Stimulated activated naive CD8-positive, alpha-beta T cell treated with anti-CD3 and anti-CD28 coated beads, Interleukin-15, amount 100 ng/mL, for 72 hours (primary cell): ENCODE results near the gene MMS22L.

Experiments
- ATAC-seq: fragments of 150-1000 bp; cut with Tn5 transposase; 2 replicates; pipeline ENCODE4 v1.10.0; 2021; ENCODE audit warnings: mild to moderate bottlenecking, moderate library complexity
- DNase-seq, 2 donors: peaks; one replicate each; pipeline ENCODE4 v3.0.0; 2021 to 2022
- H3K27ac Mint-ChIP-seq, 2 donors: one replicate each; pipeline ENCODE4 v1.8.0; 2022; ENCODE audit warnings: mild to moderate bottlenecking in 2 of 2, mixed read lengths in 2 of 2, moderate library complexity in 2 of 2
- H3K27me3 Mint-ChIP-seq: one replicate; pipeline ENCODE4 v1.8.0; 2022; ENCODE audit warnings: mixed read lengths
- H3K4me1 Mint-ChIP-seq: one replicate; pipeline ENCODE4 v1.8.0; 2022; ENCODE audit warnings: mild to moderate bottlenecking, mixed read lengths
- H3K4me3 Mint-ChIP-seq, 2 donors: one replicate each; pipeline ENCODE4 v1.8.0; 2022; ENCODE audit warnings: mild to moderate bottlenecking in 2 of 2, mixed read lengths in 2 of 2, moderate library complexity in 1 of 2
- H3K9me3 Mint-ChIP-seq, 2 donors: one replicate each; pipeline ENCODE4 v1.8.0; 2022; ENCODE audit warnings: mixed read lengths in 2 of 2

Gene MMS22L

GRCh38 chr6:97129106-97129505 lies 153.9 kb downstream of the MMS22L start:
- ATAC-seq = no peak
- no peaks in the 10 kb centered on the region for H3K4me1 Mint-ChIP-seq
- no peaks in the 10 kb centered on the region for H3K27me3 Mint-ChIP-seq
- peaks cover 0 to 7% of the 10 kb centered on the region in 2 donors for H3K9me3 Mint-ChIP-seq
- DNase-seq = no peak
- H3K27ac Mint-ChIP-seq = no peak overlapping the region
- H3K4me3 Mint-ChIP-seq = no peak overlapping the region

- DNase-seq (no peak), ATAC-seq (no peak)
- Mint-ChIP-seq H3K27ac (no peak overlapping the region), H3K4me1 (no peaks in the 10 kb centered on the region), H3K4me3 (no peak overlapping the region), H3K27me3 (no peaks in the 10 kb centered on the region), H3K9me3 (peaks cover 0 to 7% of the 10 kb centered on the region in 2 donors)
These were observed 154.5 kb downstream of the MMS22L start for GRCh38 chr6:97128507-97128906.

GRCh38 chr6:97123652-97124051 lies 159.4 kb downstream of the MMS22L start:
- ATAC-seq (no peak), DNase-seq (no peak)
- no peaks in the 10 kb centered on the region for H3K27me3 Mint-ChIP-seq
- H3K27ac Mint-ChIP-seq = no peak overlapping the region
- H3K4me3 Mint-ChIP-seq = no peak overlapping the region
- peaks cover 7 to 12% of the 10 kb centered on the region in 2 donors for H3K9me3 Mint-ChIP-seq
- H3K4me1 Mint-ChIP-seq = no peaks in the 10 kb centered on the region

DNA sequence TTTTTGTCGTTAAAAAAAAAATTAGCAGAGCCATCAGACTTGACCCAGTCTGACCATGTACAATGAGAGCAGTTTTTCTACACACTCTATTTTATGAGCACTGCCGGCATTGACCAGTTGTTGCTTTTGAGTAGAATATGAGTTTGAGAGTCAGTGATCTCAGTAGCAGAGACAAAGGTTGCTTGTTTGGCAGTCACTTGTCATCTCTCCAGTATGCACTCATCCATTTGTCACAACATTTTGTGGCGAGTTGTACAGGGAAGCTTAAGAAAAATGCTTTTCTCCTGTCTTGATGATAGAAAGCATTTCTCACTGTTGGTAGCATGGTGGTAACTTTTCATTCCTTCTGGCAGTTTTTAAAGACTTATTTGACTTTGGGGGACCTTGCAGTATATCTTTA lies 159.9 kb downstream of the MMS22L start:
- no peak overlapping the region for H3K27ac Mint-ChIP-seq
- peaks cover 7 to 12% of the 10 kb centered on the region in 2 donors for H3K9me3 Mint-ChIP-seq
- no peaks in the 10 kb centered on the region for H3K4me1 Mint-ChIP-seq
- DNase-seq (no peak), ATAC-seq (no peak)
- H3K27me3 Mint-ChIP-seq = no peaks in the 10 kb centered on the region
- H3K4me3 Mint-ChIP-seq = no peak overlapping the region

- H3K27me3 Mint-ChIP-seq = no peaks in the 10 kb centered on the region
These were observed 162.5 kb downstream of the MMS22L start for GRCh38 chr6:97120511-97120910.

DNA sequence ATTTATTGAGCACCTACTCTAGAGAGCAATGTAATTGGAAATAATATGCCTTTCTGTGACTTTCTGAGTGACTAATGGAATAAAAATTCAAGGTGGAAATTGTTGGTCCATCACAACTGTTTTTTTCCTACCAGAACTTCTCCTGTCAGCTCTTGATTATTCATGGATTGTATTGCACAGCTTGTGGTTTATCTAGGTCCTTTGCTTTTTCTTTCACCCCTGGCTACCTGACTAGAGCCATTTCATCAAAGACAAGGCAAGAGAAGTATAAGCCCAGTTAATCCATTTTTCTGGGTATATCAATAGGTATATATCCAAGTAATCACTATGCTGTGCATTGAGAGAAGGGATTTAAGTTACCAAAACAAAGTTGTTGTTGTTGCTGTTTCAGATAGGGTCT lies 168.4 kb downstream of the MMS22L start:
- no peak overlapping the region for H3K27ac Mint-ChIP-seq

More at GRCh38 chr6:97120511-97120910, 162.5 kb downstream of the MMS22L start:
- DNase-seq = no peak
- no peak overlapping the region for H3K4me3 Mint-ChIP-seq
- H3K27ac Mint-ChIP-seq = no peak overlapping the region
- H3K4me1 Mint-ChIP-seq = peaks cover 7% of the 10 kb centered on the region
- no peak for ATAC-seq
- H3K9me3 Mint-ChIP-seq = peaks cover 6 to 12% of the 10 kb centered on the region in 2 donors

DNA sequence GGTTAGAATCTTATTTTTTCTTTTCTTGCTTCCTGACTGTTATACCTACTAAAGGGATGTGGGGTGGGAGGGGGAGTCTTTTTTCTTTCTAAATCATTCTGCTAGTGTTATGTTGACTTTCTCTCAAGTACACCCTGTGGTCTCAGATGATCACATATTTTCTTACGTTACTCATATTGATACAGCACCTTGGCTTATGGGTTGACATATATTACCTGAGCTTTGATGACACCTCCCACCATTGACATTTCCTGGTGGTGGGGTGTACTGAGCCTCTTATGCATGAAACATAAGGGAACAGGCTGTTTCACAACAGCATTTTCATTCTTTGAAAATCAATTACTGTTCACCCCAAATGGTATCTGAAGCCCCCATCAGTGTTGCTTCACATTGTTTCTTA lies 169.8 kb downstream of the MMS22L start:
- ATAC-seq = peak; percentile 100
- DNase-seq = peak; percentile 56 to 68
- peaks cover 51% of the 10 kb centered on the region for H3K4me1 Mint-ChIP-seq
- H3K27me3 Mint-ChIP-seq = no peaks in the 10 kb centered on the region
- peak overlapping the region; percentile 8 to 63 for H3K4me3 Mint-ChIP-seq
- H3K9me3 Mint-ChIP-seq = peaks cover 0 to 6% of the 10 kb centered on the region in 2 donors
- peak overlapping the region in 1 of 2 donors; percentile 55 for H3K27ac Mint-ChIP-seq

More for the DNA sequence above, 168.4 kb downstream of the MMS22L start:
- Mint-ChIP-seq H3K4me3 (no peak overlapping the region), H3K4me1 (peaks cover 51% of the 10 kb centered on the region), H3K27me3 (no peaks in the 10 kb centered on the region), H3K9me3 (peaks cover under 1 to 6% of the 10 kb centered on the region in 2 donors)
- ATAC-seq (no peak), DNase-seq (no peak)

DNA sequence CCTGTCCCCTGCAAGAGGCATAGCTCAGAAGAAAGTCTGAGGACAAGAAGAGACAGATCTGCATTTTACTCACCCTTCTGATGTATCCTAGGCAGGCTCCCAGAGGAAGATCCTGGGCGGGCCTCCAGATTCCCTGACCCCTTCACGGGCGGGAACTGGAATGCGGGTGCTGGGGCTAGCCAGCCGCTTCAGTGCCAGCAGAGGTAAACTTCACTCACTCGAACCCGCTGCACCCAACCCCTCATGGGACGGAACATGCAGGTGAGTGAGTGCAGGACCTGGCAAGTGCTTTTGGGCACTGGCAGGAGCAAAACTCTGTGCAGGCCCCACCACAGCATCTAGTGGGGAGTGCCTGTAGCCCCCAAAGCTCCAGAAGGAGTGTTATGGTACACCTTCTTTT lies 171.8 kb downstream of the MMS22L start:
- H3K9me3 Mint-ChIP-seq = peaks cover 0 to 6% of the 10 kb centered on the region in 2 donors
- H3K4me3 Mint-ChIP-seq = peak overlapping the region; percentile 44 to 51
- no peak overlapping the region for H3K27ac Mint-ChIP-seq
- H3K4me1 Mint-ChIP-seq = peaks cover 44% of the 10 kb centered on the region
- ATAC-seq (no peak), DNase-seq (no peak)
- H3K27me3 Mint-ChIP-seq = no peaks in the 10 kb centered on the region

DNA sequence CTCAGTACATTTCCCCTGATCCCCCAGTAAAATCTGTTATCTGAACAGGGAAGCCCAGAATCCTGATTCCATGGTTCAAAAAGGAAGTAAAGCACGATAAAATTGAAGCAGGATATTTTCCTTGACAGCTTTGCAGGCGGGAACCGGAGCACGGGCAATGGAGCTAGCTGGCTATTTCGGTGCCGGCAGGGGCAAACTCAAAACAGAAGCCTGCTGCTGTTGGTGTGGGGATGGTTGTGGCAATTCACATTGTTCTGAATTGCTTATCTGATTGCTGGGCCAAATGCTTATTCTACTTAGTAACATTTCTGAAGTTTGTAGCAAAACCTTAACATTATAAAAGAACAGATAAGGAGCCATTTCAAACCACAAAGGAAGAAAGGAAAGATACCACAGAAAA lies 172.4 kb downstream of the MMS22L start:
- peak overlapping the region; percentile 5 to 40 for H3K27ac Mint-ChIP-seq
- H3K4me3 Mint-ChIP-seq = peak overlapping the region; percentile 44 to 51
- no peak for DNase-seq
- H3K27me3 Mint-ChIP-seq = no peaks in the 10 kb centered on the region
- peaks cover 44% of the 10 kb centered on the region for H3K4me1 Mint-ChIP-seq
- peaks cover 0 to 6% of the 10 kb centered on the region in 2 donors for H3K9me3 Mint-ChIP-seq
- no peak for ATAC-seq

DNA sequence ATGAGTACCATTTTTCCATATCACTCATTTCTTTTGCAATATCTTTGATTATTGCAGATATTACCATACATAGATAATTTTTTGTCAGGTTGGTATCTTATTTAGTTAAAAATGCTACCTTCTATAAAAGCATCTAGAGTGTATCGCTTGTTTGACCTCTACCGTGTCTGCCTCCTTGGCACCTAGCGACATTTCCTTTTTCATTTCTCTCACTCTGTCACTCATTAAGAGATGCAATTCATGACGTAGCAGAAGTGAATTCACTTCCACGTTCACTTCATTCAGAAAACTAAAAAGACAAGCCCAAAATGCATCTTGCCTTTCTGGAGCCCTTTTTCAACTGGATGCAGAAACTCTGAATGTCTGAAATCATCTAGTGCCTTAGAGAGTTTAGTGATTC lies 172.9 kb downstream of the MMS22L start:
- Mint-ChIP-seq H3K27ac (no peak overlapping the region), H3K9me3 (peaks cover 0 to 6% of the 10 kb centered on the region in 2 donors), H3K27me3 (no peaks in the 10 kb centered on the region), H3K4me3 (peak overlapping the region; percentile 44 to 51), H3K4me1 (peaks cover 40% of the 10 kb centered on the region)
- ATAC-seq = no peak
- DNase-seq = no peak

- H3K4me1 Mint-ChIP-seq = peaks cover 39% of the 10 kb centered on the region
- H3K4me3 Mint-ChIP-seq = no peak overlapping the region
- H3K9me3 Mint-ChIP-seq = peaks cover 0 to 6% of the 10 kb centered on the region in 2 donors
- no peak for DNase-seq
- H3K27ac Mint-ChIP-seq = no peak overlapping the region
- no peaks in the 10 kb centered on the region for H3K27me3 Mint-ChIP-seq
- no peak for ATAC-seq
These were observed 173.6 kb downstream of the MMS22L start for GRCh38 chr6:97109444-97109843.

GRCh38 chr6:97102145-97102790 lies 180.7 kb downstream of the MMS22L start:
- no peaks in the 10 kb centered on the region for H3K9me3 Mint-ChIP-seq
- peak; percentile 90 for ATAC-seq
- no peaks in the 10 kb centered on the region for H3K27me3 Mint-ChIP-seq

DNA sequence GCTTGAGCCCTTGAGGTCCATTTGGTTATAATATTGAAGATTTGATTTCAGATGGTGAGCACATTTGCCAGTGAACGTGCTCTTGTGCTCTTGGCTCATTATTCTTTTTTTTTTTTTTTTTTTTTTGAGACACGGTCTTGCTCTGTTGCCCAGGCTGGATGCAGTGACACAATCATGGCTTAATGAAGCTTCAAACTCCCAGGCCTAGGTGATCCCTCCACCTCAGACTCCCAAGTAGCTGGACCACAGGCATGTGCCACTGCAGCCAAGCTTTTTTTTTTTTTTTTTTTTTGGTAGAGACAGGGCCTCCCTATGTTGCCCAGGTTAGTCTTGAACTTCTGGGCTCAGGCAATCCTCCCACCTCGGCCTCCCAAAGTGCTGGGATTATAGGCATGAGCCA lies 182.3 kb downstream of the MMS22L start:
- Mint-ChIP-seq H3K9me3 (no peaks in the 10 kb centered on the region), H3K27ac (no peak overlapping the region), H3K4me3 (no peak overlapping the region), H3K27me3 (no peaks in the 10 kb centered on the region), H3K4me1 (peaks cover 8% of the 10 kb centered on the region)
- no peak for ATAC-seq
- no peak for DNase-seq

More at GRCh38 chr6:97102145-97102790, 180.7 kb downstream of the MMS22L start:
- Mint-ChIP-seq H3K4me1 (peaks cover 8% of the 10 kb centered on the region), H3K27ac (no peak overlapping the region), H3K4me3 (no peak overlapping the region)
- DNase-seq = peak in 1 of 2 donors; percentile 27

DNA sequence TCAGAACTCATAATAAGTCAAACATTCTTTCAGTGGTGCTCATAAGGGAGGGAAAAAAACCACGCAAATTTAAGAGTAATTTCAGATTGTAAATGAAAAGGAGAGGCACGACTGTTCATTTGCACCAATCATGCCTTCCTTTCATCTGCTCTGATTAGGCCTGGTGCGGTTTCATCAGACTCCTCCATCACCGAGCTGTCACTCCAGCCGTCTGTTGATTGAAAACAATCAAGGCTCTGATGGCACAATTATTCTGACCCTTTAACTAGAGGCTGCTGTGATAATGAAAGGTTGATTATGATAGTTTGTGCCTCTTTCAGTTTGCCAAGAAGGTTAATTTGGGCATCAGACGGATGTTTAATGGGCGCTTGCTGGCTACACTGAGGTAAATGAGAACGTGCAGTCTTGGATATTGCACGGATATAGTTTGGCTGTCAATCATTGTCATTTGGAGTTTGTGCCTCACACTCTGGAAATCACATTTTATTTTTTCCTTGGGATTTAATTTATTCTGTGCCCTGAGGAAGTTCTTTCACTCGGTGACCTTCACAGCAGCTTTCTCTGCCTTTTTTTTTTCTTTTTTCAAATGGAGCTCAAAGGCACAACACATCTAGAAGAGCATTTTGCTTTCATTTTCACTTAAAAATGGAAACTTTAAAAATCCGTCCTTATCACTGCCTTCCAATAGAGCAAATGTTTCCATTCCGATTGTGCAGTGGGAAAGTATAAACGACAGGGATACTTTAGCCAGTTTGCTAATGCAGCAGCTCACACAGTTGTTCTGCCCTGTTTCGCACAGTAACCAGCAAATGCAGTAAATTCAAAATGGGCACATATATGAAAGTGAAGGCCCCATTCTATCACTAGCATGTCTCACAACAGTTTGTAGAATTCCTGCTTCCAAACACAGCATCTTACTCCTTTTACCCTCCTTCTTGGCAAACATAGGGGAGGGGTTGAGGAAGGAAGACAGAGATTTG lies 185.7 kb downstream of the MMS22L start:
- no peaks in the 10 kb centered on the region for H3K9me3 Mint-ChIP-seq
- no peaks in the 10 kb centered on the region for H3K27me3 Mint-ChIP-seq
- peak overlapping the region in 1 of 2 donors; percentile 12 for H3K27ac Mint-ChIP-seq
- H3K4me1 Mint-ChIP-seq = peaks cover 15% of the 10 kb centered on the region
- H3K4me3 Mint-ChIP-seq = peak overlapping the region in 1 of 2 donors; percentile 11
- ATAC-seq (no peak), DNase-seq (no peak)

DNA sequence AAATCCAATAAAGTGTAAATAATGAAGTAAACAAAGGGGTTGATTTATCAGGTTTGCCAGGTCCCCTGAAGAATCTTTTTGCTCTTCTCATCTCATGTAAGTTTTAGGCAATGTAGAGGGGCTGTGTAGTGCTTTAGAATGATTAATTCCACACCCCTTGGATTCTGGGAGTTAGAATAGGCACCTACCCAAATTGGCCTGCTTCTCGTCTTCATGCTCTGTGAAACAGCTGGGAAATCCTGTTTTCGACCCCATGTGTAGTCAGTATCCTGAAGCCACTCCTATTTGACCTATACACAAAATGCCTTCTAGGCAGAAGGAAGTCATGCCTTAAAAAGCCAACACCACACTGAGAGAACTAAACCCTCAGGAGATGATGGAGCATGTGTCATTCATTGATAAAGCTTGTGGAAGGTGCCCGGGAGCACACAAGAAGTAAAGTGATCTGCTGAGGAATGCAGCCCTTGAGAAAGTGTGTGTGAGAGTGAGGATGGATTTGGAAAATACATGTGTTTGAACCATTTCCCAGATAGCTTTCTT lies 187.6 kb downstream of the MMS22L start:
- Mint-ChIP-seq H3K27ac (peak overlapping the region in 1 of 2 donors; percentile 17), H3K4me1 (peaks cover 12% of the 10 kb centered on the region), H3K4me3 (no peak overlapping the region), H3K9me3 (no peaks in the 10 kb centered on the region), H3K27me3 (no peaks in the 10 kb centered on the region)
- DNase-seq = no peak
- no peak for ATAC-seq

GRCh38 chr6:97094376-97094775 lies 188.6 kb downstream of the MMS22L start:
- no peak overlapping the region for H3K4me3 Mint-ChIP-seq
- no peak overlapping the region for H3K27ac Mint-ChIP-seq
- H3K9me3 Mint-ChIP-seq = no peaks in the 10 kb centered on the region
- ATAC-seq = no peak
- H3K4me1 Mint-ChIP-seq = peaks cover 12% of the 10 kb centered on the region
- no peak for DNase-seq
- H3K27me3 Mint-ChIP-seq = no peaks in the 10 kb centered on the region
